ENCODE data around the gene RPS15A. TPM values are rescaled to one million over a fixed set of nuclear protein-coding genes. Genes with fewer than 3 reads are reported as not detected.
"Not testable (repeated sequence)": the region's sequence is repeated elsewhere in the genome, so short reads cannot be mapped to it uniquely, and the experiment has no call there.

The RPS15A gene
- total RNA-seq, 2 donors from 2014 or later = 1,367 to 1,664 TPM

GRCh38 chr16:18734279-18734678 is 55.9 kb downstream of the RPS15A start:
- H3K36me3 ChIP-seq (ENCODE audit: control insufficient read depth, insufficient read depth, low read length); DNase-seq; H3K9ac ChIP-seq (ENCODE audit: extremely low read depth, low read length, poor library complexity, severe bottlenecking); H3K9me3 ChIP-seq (ENCODE audit: control insufficient read depth, low read length); H3K27ac Mint-ChIP-seq; H3K4me3 Mint-ChIP-seq; H3K27me3 Mint-ChIP-seq (ENCODE audit: insufficient read depth); H3K4me3 ChIP-seq (ENCODE audit: low read length); H3K27me3 ChIP-seq (ENCODE audit: control insufficient read depth, insufficient read depth, low read length, poor library complexity, severe bottlenecking); H3K27ac ChIP-seq (ENCODE audit: low read depth, low read length); H3K4me1 Mint-ChIP-seq; H3K4me1 ChIP-seq (ENCODE audit: control insufficient read depth, insufficient read depth, low read length); H3K36me3 Mint-ChIP-seq (ENCODE audit: low read depth): not testable (repeated sequence)
- WGBS, 2 experiments (ENCODE audit: insufficient coverage in 1 of 2, insufficient read length in 1 of 2) = 91 to 93% methylated on average over 15 to 27 of the region's 27 CpGs
- H3K9me3 Mint-ChIP-seq = peaks cover 15% of the 10 kb centered on the region

Other genes starting within 250 kb of the RPS15A start
- gene NOMO2, start 228.2 kb downstream of the RPS15A start, total RNA-seq = 100 to 1,000 TPM; 121 to 141 TPM
- 100 to 1,000 TPM; 331 to 334 TPM for gene ARL6IP1, start 11.2 kb upstream of the RPS15A start, total RNA-seq
- gene SMG1, start 136.1 kb upstream of the RPS15A start, total RNA-seq = 100 to 1,000 TPM; 100 to 113 TPM
- 10 to 100 TPM; 14.9 to 16.6 TPM for gene TMC7, start 193.6 kb upstream of the RPS15A start, total RNA-seq